Mucosa of stomach (tissue), 1 donor: ENCODE data around the gene SYNPR.

Source experiments
- H3K27me3 ChIP-seq: one replicate; pipeline ENCODE4 v1.7.0; 2013; ENCODE audit warnings: mild to moderate bottlenecking, low read length; ENCODE audit not compliant: control insufficient read depth, insufficient read depth
- H3K36me3 ChIP-seq: one replicate; pipeline ENCODE4 v1.7.0; 2013; ENCODE audit warnings: low read length; ENCODE audit not compliant: control insufficient read depth, insufficient read depth
- H3K4me1 ChIP-seq: one replicate; pipeline ENCODE4 v1.7.0; 2013; ENCODE audit warnings: mild to moderate bottlenecking, low read length; ENCODE audit not compliant: control insufficient read depth, insufficient read depth
- H3K4me3 ChIP-seq: one replicate; pipeline ENCODE4 v1.7.0; 2013; ENCODE audit warnings: low read length
- H3K9ac ChIP-seq: one replicate; pipeline ENCODE4 v1.7.0; 2013; ENCODE audit warnings: mild to moderate bottlenecking, low read length, moderate library complexity
- H3K9me3 ChIP-seq: one replicate; pipeline ENCODE4 v1.7.0; 2013; ENCODE audit warnings: mild to moderate bottlenecking, low read length, moderate library complexity; ENCODE audit not compliant: control insufficient read depth
- donor health status: Pancreatic carcinoma.

The SYNPR gene

DNA sequence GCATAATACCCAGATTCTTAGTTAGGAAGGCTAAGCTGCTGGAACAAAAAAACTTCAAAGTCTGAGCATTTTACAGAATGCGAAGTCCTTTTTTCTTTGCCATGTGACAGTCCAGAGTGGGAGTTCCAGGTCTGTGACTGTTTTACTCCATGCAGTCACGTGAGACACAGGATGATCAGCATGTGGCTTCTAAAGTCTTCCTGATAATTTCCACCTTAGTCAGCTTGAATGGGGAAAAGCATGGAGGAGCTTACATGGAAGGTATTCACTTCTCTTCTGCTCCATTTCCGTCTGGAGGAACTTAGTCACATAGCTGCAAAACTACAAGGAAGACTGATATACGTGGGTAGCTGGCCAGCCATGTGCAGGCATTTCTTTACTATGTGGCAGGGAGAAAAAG, 376.1 kb downstream of the SYNPR start:
- H3K27me3 ChIP-seq: no peaks in the 10 kb centered on the region
- H3K9me3 ChIP-seq: no peaks in the 10 kb centered on the region
- no peak overlapping the region for H3K4me3 ChIP-seq
- H3K9ac ChIP-seq: no peak overlapping the region
- no peaks in the 10 kb centered on the region for H3K36me3 ChIP-seq
- no peaks in the 10 kb centered on the region for H3K4me1 ChIP-seq

DNA sequence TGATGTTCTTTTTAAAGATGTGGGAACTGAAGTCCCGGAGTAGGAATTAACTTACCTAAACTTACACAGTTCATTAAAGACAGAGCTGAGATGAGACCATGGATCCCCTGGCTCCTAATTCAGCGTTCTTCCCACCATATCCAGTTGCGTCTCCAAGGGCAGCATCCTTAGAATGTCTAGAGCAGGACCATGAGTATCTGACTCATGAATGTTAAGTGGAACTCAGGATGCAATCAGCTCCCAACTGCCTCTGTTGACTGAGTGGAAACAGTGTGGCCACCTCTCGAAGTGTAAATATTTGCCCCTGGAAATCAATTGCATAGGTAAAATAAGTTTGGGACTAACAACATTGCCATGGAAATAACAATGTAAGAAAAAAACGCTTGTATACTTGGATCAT, 376.8 kb downstream of the SYNPR start:
- H3K4me3 ChIP-seq: no peak overlapping the region
- H3K36me3 ChIP-seq: no peaks in the 10 kb centered on the region
- no peaks in the 10 kb centered on the region for H3K9me3 ChIP-seq
- H3K9ac ChIP-seq: no peak overlapping the region
- no peaks in the 10 kb centered on the region for H3K4me1 ChIP-seq
- H3K27me3 ChIP-seq: no peaks in the 10 kb centered on the region

DNA sequence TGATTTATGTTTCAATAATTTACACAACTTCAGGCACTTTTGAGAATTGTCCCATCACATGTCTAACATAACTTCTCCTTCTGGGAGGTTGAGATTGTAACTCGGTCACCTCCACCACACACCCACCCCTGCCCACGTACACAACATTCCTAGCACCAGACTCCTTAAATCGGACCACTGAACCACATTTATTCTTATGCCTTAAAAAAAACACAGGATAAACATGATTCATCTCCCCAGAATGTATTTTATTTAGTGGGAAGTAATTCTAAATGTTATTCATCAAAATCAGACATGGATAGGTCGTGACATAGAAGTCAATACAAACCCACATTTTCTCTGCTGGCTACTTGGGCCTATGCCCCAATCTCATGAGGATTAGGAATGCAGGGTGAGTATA, 377.4 kb downstream of the SYNPR start:
- H3K9me3 ChIP-seq: no peaks in the 10 kb centered on the region
- H3K4me1 ChIP-seq: no peaks in the 10 kb centered on the region
- H3K27me3 ChIP-seq: no peaks in the 10 kb centered on the region
- H3K4me3 ChIP-seq: no peak overlapping the region
- no peaks in the 10 kb centered on the region for H3K36me3 ChIP-seq
- no peak overlapping the region for H3K9ac ChIP-seq

DNA sequence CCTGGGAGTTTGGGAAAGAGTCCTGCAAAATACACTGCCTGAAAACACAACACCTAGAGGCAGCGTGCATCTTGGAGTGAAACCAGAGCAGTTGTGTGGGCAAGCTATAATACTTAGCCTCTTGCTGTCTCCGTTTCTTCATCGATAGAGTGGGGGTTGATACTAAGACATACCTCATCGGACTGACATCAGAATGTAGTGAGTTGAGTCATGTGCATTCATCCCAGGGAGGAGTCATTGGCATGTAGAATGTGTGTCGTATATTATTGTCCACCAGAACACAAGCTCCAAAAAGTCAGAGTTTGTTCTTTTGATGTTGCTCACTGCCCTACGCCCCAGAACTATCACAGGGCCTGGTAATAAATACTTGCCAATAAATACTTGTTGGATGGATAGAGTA, 378.7 kb downstream of the SYNPR start:
- no peaks in the 10 kb centered on the region for H3K27me3 ChIP-seq
- no peak overlapping the region for H3K4me3 ChIP-seq
- H3K36me3 ChIP-seq: no peaks in the 10 kb centered on the region
- no peak overlapping the region for H3K9ac ChIP-seq
- H3K9me3 ChIP-seq: no peaks in the 10 kb centered on the region
- H3K4me1 ChIP-seq: no peaks in the 10 kb centered on the region

DNA sequence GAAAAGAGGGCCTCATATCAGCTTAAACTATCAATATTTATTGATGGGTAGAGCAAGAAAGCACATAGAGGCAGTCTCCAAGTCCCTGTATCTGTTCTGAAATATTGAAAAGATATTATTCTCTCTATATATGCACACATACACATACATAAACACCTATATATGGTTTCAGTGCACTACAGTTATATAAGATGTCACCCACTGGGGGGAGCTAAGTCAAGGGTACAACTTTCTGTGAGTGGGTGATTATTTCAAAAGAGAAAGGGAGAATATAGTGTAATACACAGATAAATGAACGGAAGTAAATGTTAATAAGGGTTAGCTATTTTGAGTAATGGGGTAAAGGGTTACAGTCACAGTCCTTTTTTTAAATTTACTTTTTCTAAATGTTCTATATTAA, 383.1 kb downstream of the SYNPR start:
- no peaks in the 10 kb centered on the region for H3K9me3 ChIP-seq
- H3K4me3 ChIP-seq: no peak overlapping the region
- no peak overlapping the region for H3K9ac ChIP-seq
- H3K27me3 ChIP-seq: no peaks in the 10 kb centered on the region
- H3K4me1 ChIP-seq: no peaks in the 10 kb centered on the region
- no peaks in the 10 kb centered on the region for H3K36me3 ChIP-seq

DNA sequence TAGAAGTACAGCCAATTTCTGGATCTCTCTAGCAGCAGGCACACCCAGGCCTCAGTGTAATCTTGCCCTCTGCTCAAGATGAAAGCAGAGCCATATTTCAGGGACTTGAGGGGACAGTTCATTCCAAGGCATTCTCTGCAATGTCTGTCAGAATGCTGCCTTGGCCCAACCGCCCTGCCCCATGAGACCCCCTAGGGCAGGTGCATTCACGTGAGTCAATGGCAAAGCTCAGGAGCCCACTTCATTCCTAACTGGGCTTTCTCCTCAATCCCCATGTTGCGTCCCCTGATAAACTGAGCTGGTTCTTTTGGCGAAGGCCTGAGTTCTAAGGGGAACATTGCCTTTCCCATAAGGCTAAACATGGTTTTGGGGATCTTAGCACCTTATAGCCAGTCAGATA, 383.9 kb downstream of the SYNPR start:
- Histone ChIP-seq H3K4me1 (no peaks in the 10 kb centered on the region), H3K4me3 (no peak overlapping the region), H3K9ac (no peak overlapping the region), H3K27me3 (no peaks in the 10 kb centered on the region), H3K9me3 (no peaks in the 10 kb centered on the region), H3K36me3 (no peaks in the 10 kb centered on the region)

DNA sequence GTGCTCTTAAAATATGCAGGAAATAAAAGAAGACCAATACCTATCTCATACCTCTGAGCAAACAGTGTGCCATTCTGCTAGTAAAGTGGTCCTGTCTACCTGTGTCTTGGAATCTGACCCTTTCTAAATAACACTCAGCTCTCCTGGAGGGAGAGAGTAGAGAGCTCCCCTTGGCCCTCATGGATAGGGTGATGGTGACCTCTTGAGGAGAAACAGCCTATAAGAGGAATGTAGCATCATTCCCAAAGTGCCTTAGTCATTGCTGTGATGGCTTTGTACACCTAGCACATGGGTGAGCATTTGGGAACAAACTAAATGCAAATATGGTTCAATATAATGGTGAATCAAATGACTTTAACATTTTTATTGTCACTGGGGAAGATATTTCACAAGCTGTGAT, 384.4 kb downstream of the SYNPR start:
- Histone ChIP-seq H3K27me3 (no peaks in the 10 kb centered on the region), H3K4me3 (no peak overlapping the region), H3K36me3 (no peaks in the 10 kb centered on the region), H3K9me3 (no peaks in the 10 kb centered on the region), H3K9ac (no peak overlapping the region), H3K4me1 (no peaks in the 10 kb centered on the region)
